Activated CD8-positive, alpha-beta T cell treated with anti-CD3 and anti-CD28 coated beads for 36 hours (primary cell): Measurements from ENCODE around the gene SMPDL3B. TPM values are rescaled to one million over a fixed set of nuclear protein-coding genes. Genes with fewer than 3 reads are reported as not detected.

Experiments
- ATAC-seq: fragments of 200-7000 bp; cut with Tn5 transposase; one replicate; pipeline ENCODE4 v1.10.0; 2021; ENCODE audit warnings: mild to moderate bottlenecking, moderate library complexity
- CTCF ChIA-PET: fragments of 350-600 bp; sonication (Branson Sonifier 250); formaldehyde crosslinking; loops from one replicate; lab custom pipeline; 2021; ENCODE audit warnings: antibody characterized with exemption; lab: Charles Lee
- POLR2A ChIA-PET: fragments of 350-600 bp; sonication (Branson Sonifier 250); formaldehyde crosslinking; loops from one replicate; lab custom pipeline; 2021; ENCODE audit warnings: antibody characterized with exemption; lab: Charles Lee
- DNase-seq: peaks from one replicate; pipeline ENCODE4 v3.0.0-alpha.2; 2020
- H3K27ac Mint-ChIP-seq: one replicate; pipeline ENCODE4 v1.8.0; 2021; ENCODE audit warnings: mild to moderate bottlenecking, mixed read lengths
- H3K27me3 Mint-ChIP-seq: one replicate; pipeline ENCODE4 v1.8.0; 2021; ENCODE audit warnings: mixed read lengths
- H3K36me3 Mint-ChIP-seq: one replicate; pipeline ENCODE4 v1.8.0; 2021; ENCODE audit warnings: low read depth, mixed read lengths
- H3K4me1 Mint-ChIP-seq: one replicate; pipeline ENCODE4 v1.8.0; 2021; ENCODE audit warnings: low read depth, mixed read lengths
- H3K4me3 Mint-ChIP-seq: one replicate; pipeline ENCODE4 v1.8.0; 2021; ENCODE audit warnings: mild to moderate bottlenecking, moderate library complexity, mixed read lengths
- H3K9me3 Mint-ChIP-seq: one replicate; pipeline ENCODE4 v1.8.0; 2021; ENCODE audit warnings: mixed read lengths
- CTCF ChIP-seq: fragments of 200-600 bp; IDR thresholded peaks from one replicate; pipeline ENCODE4 v1.8.0; 2022; ENCODE audit warnings: antibody characterized with exemption, mild to moderate bottlenecking
- intact Hi-C: fragments of 100-400 bp; cut with micrococcal nuclease; formaldehyde crosslinking; loops from one replicate; pipeline ENCODE4 v1.10.0; 2022
- total RNA-seq, 2 experiments: library from RNA; stranded (reverse); gene quantifications; one replicate each; pipeline ENCODE4 v1.2.3, GENCODE V29; 2021

SMPDL3B gene
- total RNA-seq, 2 experiments from 2014 or later: 0.27 to 0.38 TPM

GRCh38 chr1:27941671-27942540, 7.1 kb downstream of the SMPDL3B start:
- DNase-seq: no peak
- Mint-ChIP-seq H3K27me3 (no peaks in the 10 kb centered on the region), H3K27ac (no peak overlapping the region), H3K9me3 (no peaks in the 10 kb centered on the region), H3K4me3 (no peak overlapping the region), H3K4me1 (peaks cover 22% of the 10 kb centered on the region), H3K36me3 (no peaks in the 10 kb centered on the region)
- ChIA-PET CTCF (interaction anchor here (1.0 to 3.2 kb wide), 6 partner anchors 8 to 269 kb away, joined by 3 to 26 read pairs (median 3); no protein-coding TSS in a partner anchor), POLR2A (interaction anchor here (0.7 to 1.6 kb wide), 2 partner anchors 17 to 146 kb away, joined by 3 read pairs; partner anchors contain the start of gene EYA3)
- intact Hi-C loops: no loop called here
- TF ChIP-seq CTCF: no peak
- ATAC-seq: no peak

GRCh38 chr1:27945020-27945419, 10.2 kb downstream of the SMPDL3B start:
- CTCF ChIA-PET: interaction anchor here (0.6 to 1.3 kb wide), 5 partner anchors 13 to 264 kb away, joined by 3 read pairs; no protein-coding TSS in a partner anchor
- H3K4me1 Mint-ChIP-seq: peaks cover 19% of the 10 kb centered on the region
- TF ChIP-seq CTCF: no peak
- H3K9me3 Mint-ChIP-seq: no peaks in the 10 kb centered on the region
- no peaks in the 10 kb centered on the region for H3K36me3 Mint-ChIP-seq
- no peak overlapping the region for H3K27ac Mint-ChIP-seq
- POLR2A ChIA-PET: interaction anchor here (1.1 kb wide), 1 partner anchor 27 kb away, joined by 3 read pairs; no protein-coding TSS in a partner anchor
- no peaks in the 10 kb centered on the region for H3K27me3 Mint-ChIP-seq
- DNase-seq (no peak), ATAC-seq (no peak)
- intact Hi-C loops: no loop called here
- no peak overlapping the region for H3K4me3 Mint-ChIP-seq

- DNase-seq (no peak), ATAC-seq (no peak)
- intact Hi-C loops: no loop called here
- ChIA-PET CTCF (interaction anchor here (1.4 to 4.0 kb wide), 2 partner anchors 9 to 90 kb away, joined by 3 to 26 read pairs; no protein-coding TSS in a partner anchor), POLR2A (no interaction called here)
- no peak for TF ChIP-seq CTCF
- Mint-ChIP-seq H3K9me3 (no peaks in the 10 kb centered on the region), H3K4me1 (peaks cover 2% of the 10 kb centered on the region), H3K36me3 (no peaks in the 10 kb centered on the region), H3K27me3 (no peaks in the 10 kb centered on the region), H3K4me3 (no peak overlapping the region), H3K27ac (no peak overlapping the region)
Observed at GRCh38 chr1:27949027-27949426, 14.2 kb downstream of the SMPDL3B start.

- H3K27ac Mint-ChIP-seq: no peak overlapping the region
- H3K27me3 Mint-ChIP-seq: no peaks in the 10 kb centered on the region
- DNase-seq: no peak
- no peaks in the 10 kb centered on the region for H3K4me1 Mint-ChIP-seq
- H3K9me3 Mint-ChIP-seq: no peaks in the 10 kb centered on the region
- no peak overlapping the region for H3K4me3 Mint-ChIP-seq
- POLR2A ChIA-PET: interaction anchor here (1.2 kb wide), 1 partner anchor 12 kb away, joined by 3 read pairs; no protein-coding TSS in a partner anchor
- intact Hi-C loops: no loop called here
- no peak for TF ChIP-seq CTCF
- CTCF ChIA-PET: interaction anchor here (1.3 to 4.0 kb wide), 2 partner anchors 11 to 94 kb away, joined by 3 to 26 read pairs; no protein-coding TSS in a partner anchor
- H3K36me3 Mint-ChIP-seq: no peaks in the 10 kb centered on the region
- no peak for ATAC-seq
Observed at GRCh38 chr1:27951396-27951795, 16.6 kb downstream of the SMPDL3B start.
